Ishikawa (cell line): ENCODE data around the gene MAML2.

ENCODE experiments used
- CEBPB ChIP-seq: IDR thresholded peaks from 2 replicates; pipeline ENCODE4 v1.6.1; 2012
- CREB1 ChIP-seq: IDR thresholded peaks from 2 replicates; pipeline ENCODE4 v1.6.1; 2012; ENCODE audit warnings: low read depth
- EGR1 ChIP-seq: IDR thresholded peaks from 2 replicates; pipeline ENCODE4 v1.6.1; 2012
- EP300 ChIP-seq: IDR thresholded peaks from 2 replicates; pipeline ENCODE4 v1.6.1; 2012; ENCODE audit warnings: borderline replicate concordance
- FOXM1 ChIP-seq: IDR thresholded peaks from 2 replicates; pipeline ENCODE4 v1.6.1; 2012; ENCODE audit warnings: low read depth, borderline replicate concordance
- MAX ChIP-seq: IDR thresholded peaks from 2 replicates; pipeline ENCODE4 v1.6.1; 2012
- NFIC ChIP-seq: IDR thresholded peaks from 2 replicates; pipeline ENCODE4 v1.6.1; 2012
- RAD21 ChIP-seq: IDR thresholded peaks from 2 replicates; pipeline ENCODE4 v1.6.1; 2012; ENCODE audit warnings: low read depth
- REST ChIP-seq: IDR thresholded peaks from 2 replicates; pipeline ENCODE4 v1.6.1; 2012; ENCODE audit warnings: low read depth, mild to moderate bottlenecking
- TAF1 ChIP-seq: IDR thresholded peaks from 2 replicates; pipeline ENCODE4 v1.6.1; 2012; ENCODE audit warnings: low read depth, mild to moderate bottlenecking
- TCF12 ChIP-seq: IDR thresholded peaks from 2 replicates; pipeline ENCODE4 v1.6.1; 2012; ENCODE audit warnings: low read depth
- TEAD4 ChIP-seq: IDR thresholded peaks from 2 replicates; pipeline ENCODE4 v1.6.1; 2012
- USF1 ChIP-seq: IDR thresholded peaks from 2 replicates; pipeline ENCODE4 v1.6.1; 2012
- YY1 ChIP-seq: IDR thresholded peaks from 2 replicates; pipeline ENCODE4 v1.6.1; 2012; ENCODE audit warnings: low read depth

- TF ChIP-seq RAD21: no peak
- TF ChIP-seq MAX: no peak
- no peak for TF ChIP-seq CEBPB
- TF ChIP-seq TCF12: no peak
- TF ChIP-seq FOXM1: no peak
- TF ChIP-seq EGR1: no peak
- no peak for TF ChIP-seq REST
- TF ChIP-seq YY1: no peak
- TF ChIP-seq TAF1: no peak
- no peak for TF ChIP-seq NFIC
- no peak for TF ChIP-seq EP300
- no peak for TF ChIP-seq TEAD4
- TF ChIP-seq CREB1: no peak
- no peak for TF ChIP-seq USF1
These were observed 146.8 kb downstream of the MAML2 start for GRCh38 chr11:96196181-96196662.
